ENCODE measurements around the gene SLC12A7. TPM values are rescaled to one million over a fixed set of nuclear protein-coding genes. Genes with fewer than 3 reads are reported as not detected.

Gene SLC12A7
- total and polyA plus RNA-seq, 9 donors = 5.9 to 33.9 (median 23.0) TPM

DNA sequence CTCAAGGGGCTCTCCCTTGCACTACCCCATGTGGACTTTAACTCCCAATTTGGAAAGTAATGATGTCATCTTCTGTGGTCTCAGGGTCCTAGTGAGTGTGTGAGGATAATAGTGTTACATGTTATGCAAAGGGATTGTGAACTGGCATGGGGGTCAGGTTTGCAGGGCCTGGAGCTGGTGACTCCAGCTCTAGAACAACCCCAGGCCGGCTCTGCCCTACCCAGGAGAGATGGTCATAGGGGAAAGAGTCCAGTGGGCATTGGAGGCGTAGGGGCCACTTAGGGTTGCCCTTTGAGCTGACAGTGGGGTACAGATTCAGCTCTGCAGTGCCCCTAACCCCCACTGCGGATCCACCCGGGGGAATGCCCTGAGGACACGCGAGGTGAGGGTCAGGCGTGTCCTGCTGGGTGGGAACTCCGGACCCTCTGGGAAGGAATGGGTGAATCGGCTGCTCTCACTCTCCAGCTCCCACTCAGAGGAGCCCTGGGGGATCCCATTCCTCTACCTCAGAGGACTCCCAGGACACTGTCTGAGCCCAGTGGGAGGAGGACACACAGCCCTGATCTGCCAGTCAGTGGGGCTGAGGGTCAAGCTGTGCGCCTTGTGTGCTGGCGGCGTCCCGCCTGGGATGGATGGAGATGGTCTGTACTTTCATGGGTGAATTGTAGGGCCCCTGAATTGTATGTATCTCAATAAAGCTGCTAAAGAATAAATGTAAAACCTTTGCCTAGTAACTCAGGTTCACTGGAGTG, 105.8 kb downstream of the SLC12A7 start:
- H3K27ac ChIP-seq = no peak overlapping the region
- intact Hi-C loops (cut with DNase I) = no loop called here
- no peak overlapping the region for H3K4me3 ChIP-seq
- TF ChIP-seq CTCF (IDR thresholded peaks at IDR 0.05) = no peak
- TF ChIP-seq POLR2A (IDR thresholded peaks at IDR 0.05) = no peak
- TF ChIP-seq EP300 (IDR thresholded peaks at IDR 0.05) = no peak
- no peaks in the 10 kb centered on the region for H3K9me3 ChIP-seq
- peak; percentile 7 to 24 (median 10) for DNase-seq
- H3K27me3 ChIP-seq = no peaks in the 10 kb centered on the region
- H3K4me1 ChIP-seq (ENCODE audit: insufficient read depth) = peaks cover 6% of the 10 kb centered on the region
- WGBS, 3 donors = 94 to 98% (median 95%) methylated on average over 13 of the region's 13 CpGs
- no peaks in the 10 kb centered on the region for H3K36me3 ChIP-seq

DNA sequence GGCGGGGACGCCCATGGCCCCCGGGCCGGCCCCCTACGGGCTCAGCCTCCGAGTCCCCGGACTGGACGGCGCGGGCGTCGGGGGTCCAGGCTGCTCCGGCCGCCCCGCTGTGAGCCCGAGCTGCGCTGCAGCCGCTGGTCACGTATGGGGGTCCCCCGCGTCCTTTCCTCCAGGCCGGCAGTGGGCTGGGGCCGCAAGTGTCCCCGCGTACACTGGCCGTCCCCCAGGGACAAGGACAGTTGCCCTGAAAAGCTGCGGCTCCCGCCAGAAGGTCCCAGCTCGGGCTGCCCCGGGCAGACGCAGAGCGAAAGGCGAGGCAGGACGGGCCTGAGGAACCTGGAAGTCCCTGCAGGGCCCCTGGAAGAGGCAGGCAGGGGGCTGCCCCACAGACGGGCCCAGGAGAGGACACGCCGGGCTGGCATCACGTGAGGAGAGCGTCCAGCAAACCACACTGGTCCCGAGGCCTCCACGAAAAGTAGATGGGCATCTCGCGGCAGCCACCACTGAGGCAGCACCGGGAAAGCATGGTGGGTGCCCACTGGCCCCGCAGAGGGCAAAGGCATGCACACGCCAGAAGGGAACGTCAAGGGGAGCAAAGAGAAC, 106.5 kb downstream of the SLC12A7 start:
- intact Hi-C loops (cut with DNase I) = no loop called here
- H3K4me1 ChIP-seq (ENCODE audit: insufficient read depth) = peaks cover 6% of the 10 kb centered on the region
- WGBS, 3 donors = 61 to 69% (median 65%) methylated on average over 39 to 47 of the region's 47 CpGs

GRCh38 chr5:1004461-1005248, 107.2 kb downstream of the SLC12A7 start:
- intact Hi-C loops (cut with DNase I) = no loop called here
- 1 to 6% (median 2%) methylated on average over 56 to 88 of the region's 88 CpGs for WGBS, 3 donors
- H3K9me3 ChIP-seq = no peaks in the 10 kb centered on the region
- H3K27ac ChIP-seq = no peak overlapping the region
- peak overlapping the region; percentile 39 for H3K4me3 ChIP-seq
- H3K4me1 ChIP-seq (ENCODE audit: insufficient read depth) = peaks cover 6% of the 10 kb centered on the region
- TF ChIP-seq POLR2A (IDR thresholded peaks at IDR 0.05) (no peak), EP300 (IDR thresholded peaks at IDR 0.05) (no peak), CTCF (IDR thresholded peaks at IDR 0.05) (no peak)
- peak; percentile 35 to 71 (median 61) for DNase-seq
- no peaks in the 10 kb centered on the region for H3K27me3 ChIP-seq
- H3K36me3 ChIP-seq = no peaks in the 10 kb centered on the region

More for the DNA sequence above, 106.5 kb downstream of the SLC12A7 start:
- peak overlapping the region; percentile 39 for H3K4me3 ChIP-seq
- no peaks in the 10 kb centered on the region for H3K9me3 ChIP-seq
- no peaks in the 10 kb centered on the region for H3K27me3 ChIP-seq
- H3K27ac ChIP-seq = no peak overlapping the region
- H3K36me3 ChIP-seq = no peaks in the 10 kb centered on the region
- DNase-seq = peak; percentile 8 to 38 (median 26)
- TF ChIP-seq EP300 (IDR thresholded peaks at IDR 0.05) (no peak), CTCF (IDR thresholded peaks at IDR 0.05) (no peak), POLR2A (IDR thresholded peaks at IDR 0.05) (no peak)

- peak; percentile 3 to 38 (median 22) for DNase-seq
These were observed 108.4 kb downstream of the SLC12A7 start for GRCh38 chr5:1003296-1003937.

More at GRCh38 chr5:1003296-1003937, 108.4 kb downstream of the SLC12A7 start:
- Histone ChIP-seq H3K27ac (no peak overlapping the region), H3K27me3 (no peaks in the 10 kb centered on the region), H3K4me3 (no peak overlapping the region), H3K9me3 (no peaks in the 10 kb centered on the region), H3K4me1 (ENCODE audit: insufficient read depth) (peaks cover 9% of the 10 kb centered on the region), H3K36me3 (no peaks in the 10 kb centered on the region)
- intact Hi-C loops (cut with DNase I) = no loop called here
- 75 to 80% (median 80%) methylated on average over 21 of the region's 21 CpGs for WGBS, 3 donors
- TF ChIP-seq POLR2A (IDR thresholded peaks at IDR 0.05) (no peak), CTCF (IDR thresholded peaks at IDR 0.05) (no peak), EP300 (IDR thresholded peaks at IDR 0.05) (no peak)

Data from ovary (tissue), 9 donors.